HCT116 (cell line): Measurements from ENCODE around the gene CDCP2. TPM values are rescaled to one million over a fixed set of nuclear protein-coding genes. Genes with fewer than 3 reads are reported as not detected.

Source experiments
- ATAC-seq: fragments of 200-7000 bp; cut with Tn5 transposase; 2 replicates; pipeline ENCODE4 v1.9.1; 2020; ENCODE audit warnings: mild to moderate bottlenecking, moderate library complexity
- BruUV-seq: library from RNA; stranded (reverse); fragments of 400-500 nt; replicated peaks from 2 replicates; lab custom pipeline; 2021; lab: Mats Ljungman, UMichigan
- CTCF ChIA-PET: fragments of 300-600 bp; sonication (Branson Sonifier 250); formaldehyde crosslinking; loops from one replicate; lab custom pipeline; 2021; ENCODE audit warnings: antibody characterized with exemption; lab: Charles Lee
- POLR2A ChIA-PET: fragments of 300-600, 350-600 bp; sonication (Branson Sonifier 250); formaldehyde crosslinking; loops from one replicate; lab custom pipeline; 2021; ENCODE audit warnings: antibody characterized with exemption; lab: Charles Lee
- RAD21 ChIA-PET, 2 experiments: fragments of 300-600 bp; sonication (Branson Sonifier 250); formaldehyde crosslinking; loops; one replicate each; lab custom pipeline; 2023; ENCODE audit warnings: low total read pairs in 2 of 2; ENCODE audit not compliant: uncharacterized antibody in 2 of 2, unreplicated experiment in 2 of 2, low non-redundant PET in 1 of 2; lab: Charles Lee
- DNase-seq: peaks from one replicate; pipeline ENCODE4 v3.0.0-alpha.2; 2010; ENCODE audit warnings: low read depth, low spot score
- H2AFZ ChIP-seq: fragments of 200-600 bp; shearing (Covaris generic), sonication (generic); 2 replicates; pipeline ENCODE4 v1.6.1; 2017; ENCODE audit warnings: low read depth, mixed run types, mixed read lengths, antibody characterized with exemption, low read length; ENCODE audit not compliant: poor library complexity, severe bottlenecking
- H3K27ac ChIP-seq: 2 replicates; pipeline ENCODE4 v1.5.1; 2012; ENCODE audit warnings: low read depth, low read length
- H3K27me3 ChIP-seq: fragments of 200-600 bp; sonication (generic); 2 replicates; pipeline ENCODE4 v1.6.1; 2016; ENCODE audit warnings: mixed run types, low read length, mixed read lengths; ENCODE audit not compliant: insufficient read depth
- H3K36me3 ChIP-seq, 2 experiments: fragments of 200-500 bp in 1 of 2; fragments of 200-600 bp in 1 of 2; sonication (Bioruptor generic) in 1 of 2; sonication (generic) in 1 of 2; 2 replicates each; pipeline versions ENCODE4 v1.5.1 to v1.6.1; 2014 to 2016; ENCODE audit warnings: low read length in 2 of 2, inconsistent platforms in 1 of 2, mixed read lengths in 1 of 2, mixed run types in 1 of 2; ENCODE audit not compliant: insufficient read depth in 2 of 2, control insufficient read depth in 1 of 2
- H3K4me1 ChIP-seq, 2 experiments: fragments of 200-600 bp in 1 of 2; sonication (generic) in 1 of 2; 2 replicates each; pipeline versions ENCODE4 v1.5.1 to v1.6.1; 2012 to 2017; ENCODE audit warnings: low read length in 2 of 2, inconsistent platforms in 1 of 2, mild to moderate bottlenecking in 1 of 2, mixed read lengths in 1 of 2, mixed run types in 1 of 2, moderate library complexity in 1 of 2; ENCODE audit not compliant: insufficient read depth in 2 of 2, control insufficient read depth in 1 of 2
- H3K4me2 ChIP-seq: fragments of 200-600 bp; sonication (generic); 2 replicates; pipeline ENCODE4 v1.6.1; 2017; ENCODE audit warnings: mixed run types, low read length, mixed read lengths
- H3K4me3 ChIP-seq, 2 experiments: fragments of 200-600 bp in 1 of 2; sonication (generic) in 1 of 2; replicated peaks in 1 of 2; 2 replicates each; pipeline ENCODE4 v1.5.1; 2011 to 2016; ENCODE audit warnings: low read length in 2 of 2, control low read depth in 1 of 2, low read depth in 1 of 2, mild to moderate bottlenecking in 1 of 2, mixed read lengths in 1 of 2, mixed run types in 1 of 2
- H3K79me2 ChIP-seq: fragments of 200-600 bp; sonication (generic); 2 replicates; pipeline ENCODE4 v1.6.1; 2017; ENCODE audit warnings: mild to moderate bottlenecking, mixed run types, low read length, moderate library complexity, mixed read lengths; ENCODE audit not compliant: insufficient read depth
- H3K9ac ChIP-seq: fragments of 200-600 bp; sonication (generic); 2 replicates; pipeline ENCODE4 v1.6.1; 2016; ENCODE audit warnings: low read length, mixed read lengths
- H3K9me2 ChIP-seq: fragments of 200-600 bp; sonication (generic), shearing (Covaris generic); 2 replicates; pipeline ENCODE4 v1.6.1; 2017; ENCODE audit warnings: mixed run types, mild to moderate bottlenecking, moderate library complexity; ENCODE audit not compliant: insufficient read depth
- H3K9me3 ChIP-seq, 2 experiments: fragments of 200-500 bp in 1 of 2; fragments of 200-600 bp in 1 of 2; sonication (Bioruptor generic) in 1 of 2; sonication (generic) in 1 of 2; 2 replicates each; pipeline ENCODE4 v1.6.1; 2014 to 2017; ENCODE audit warnings: low read length in 2 of 2, mixed read lengths in 2 of 2, inconsistent platforms in 1 of 2, low read depth in 1 of 2, mild to moderate bottlenecking in 1 of 2, mixed run types in 1 of 2, moderate library complexity in 1 of 2; ENCODE audit not compliant: control insufficient read depth in 1 of 2, insufficient read depth in 1 of 2
- H4K20me1 ChIP-seq: fragments of 200-600 bp; sonication (generic), shearing (Covaris generic); 2 replicates; pipeline ENCODE4 v1.6.1; 2017; ENCODE audit warnings: mixed run types, mild to moderate bottlenecking, moderate library complexity; ENCODE audit not compliant: insufficient read depth
- ATF3 ChIP-seq: IDR thresholded peaks from 2 replicates; pipeline ENCODE4 v1.6.1; 2012
- CBX3 ChIP-seq: IDR thresholded peaks from 2 replicates; pipeline ENCODE4 v1.6.1; 2012; ENCODE audit warnings: low read depth
- CEBPB ChIP-seq: IDR thresholded peaks from 2 replicates; pipeline ENCODE4 v1.6.1; 2012; ENCODE audit warnings: low read depth
- CTCF ChIP-seq, 3 experiments: fragments of 200-600 bp in 1 of 3; sonication (generic) in 1 of 3; IDR thresholded peaks in 2 of 3; conservative IDR thresholded peaks in 1 of 3; 2 replicates each; pipeline ENCODE4 v1.5.1; 2012 to 2017; ENCODE audit warnings: low read depth in 2 of 3, low read length in 2 of 3, antibody characterized with exemption in 1 of 3, borderline replicate concordance in 1 of 3, control low read depth in 1 of 3, mild to moderate bottlenecking in 1 of 3, mixed read lengths in 1 of 3, mixed run types in 1 of 3, moderate library complexity in 1 of 3; ENCODE audit not compliant: insufficient read depth in 1 of 3
- EGR1 ChIP-seq: IDR thresholded peaks from 2 replicates; pipeline ENCODE4 v1.6.1; 2012; ENCODE audit warnings: low read depth
- ELF1 ChIP-seq: IDR thresholded peaks from 2 replicates; pipeline ENCODE4 v1.6.1; 2012; ENCODE audit warnings: low read depth, borderline replicate concordance
- EZH2 ChIP-seq: fragments of 200-600 bp; sonication (generic); IDR thresholded peaks from 2 replicates; pipeline ENCODE4 v1.6.1; 2017; ENCODE audit warnings: antibody characterized with exemption, mixed run types
- FOSL1 ChIP-seq: IDR thresholded peaks from 2 replicates; pipeline ENCODE4 v1.6.1; 2012; ENCODE audit warnings: low read depth
- JUND ChIP-seq: IDR thresholded peaks from 2 replicates; pipeline ENCODE4 v1.6.1; 2012
- POLR2A ChIP-seq: IDR thresholded peaks from 2 replicates; pipeline ENCODE4 v1.7.0; 2011; ENCODE audit warnings: borderline replicate concordance; ENCODE audit not compliant: insufficient read depth, insufficient read length; ENCODE audit errors: extremely low read depth
- POLR2AphosphoS5 ChIP-seq: IDR thresholded peaks from 2 replicates; pipeline ENCODE4 v1.6.1; 2011; ENCODE audit warnings: mild to moderate bottlenecking, low read depth, low read length, moderate library complexity
- RAD21 ChIP-seq: IDR thresholded peaks from 2 replicates; pipeline ENCODE4 v1.6.1; 2012; ENCODE audit warnings: low read depth, mild to moderate bottlenecking
- REST ChIP-seq: IDR thresholded peaks from 2 replicates; pipeline ENCODE4 v1.6.1; 2012; ENCODE audit warnings: low read depth
- SP1 ChIP-seq: IDR thresholded peaks from 2 replicates; pipeline ENCODE4 v1.6.1; 2012; ENCODE audit warnings: low read depth
- SRF ChIP-seq: IDR thresholded peaks from 2 replicates; pipeline ENCODE4 v1.6.1; 2012; ENCODE audit warnings: low read depth
- ZBTB33 ChIP-seq: IDR thresholded peaks from 2 replicates; pipeline ENCODE4 v1.6.1; 2011; ENCODE audit warnings: mild to moderate bottlenecking, low read length, moderate library complexity; ENCODE audit not compliant: insufficient replicate concordance; ENCODE audit errors: extremely low read depth
- ZFX ChIP-seq: fragments of 450-650 bp; IDR thresholded peaks from 2 replicates; pipeline ENCODE4 v1.6.1; 2017
- ZNF274 ChIP-seq: fragments of 200-500 bp; sonication (Bioruptor generic); IDR thresholded peaks from 2 replicates; pipeline ENCODE4 v1.6.1; 2014; ENCODE audit warnings: mild to moderate bottlenecking, low read depth, low read length, inconsistent platforms
- intact Hi-C: fragments of 100-400 bp; cut with micrococcal nuclease; formaldehyde crosslinking; loops from 2 replicates; pipeline ENCODE4 v1.10.0; 2022
- total RNA-seq: library from RNA; stranded (reverse); gene quantifications from one replicate; pipeline ENCODE4 v1.2.1, GENCODE V29; 2021; ENCODE audit not compliant: unreplicated experiment
- TF ChIP-seq, protein P1 (sequence below): IDR thresholded peaks from 2 replicates; pipeline ENCODE4 v1.6.1; 2012

The CDCP2 gene
- total RNA-seq, 1 experiment from 2014 or later: 0.22 TPM

DNA sequence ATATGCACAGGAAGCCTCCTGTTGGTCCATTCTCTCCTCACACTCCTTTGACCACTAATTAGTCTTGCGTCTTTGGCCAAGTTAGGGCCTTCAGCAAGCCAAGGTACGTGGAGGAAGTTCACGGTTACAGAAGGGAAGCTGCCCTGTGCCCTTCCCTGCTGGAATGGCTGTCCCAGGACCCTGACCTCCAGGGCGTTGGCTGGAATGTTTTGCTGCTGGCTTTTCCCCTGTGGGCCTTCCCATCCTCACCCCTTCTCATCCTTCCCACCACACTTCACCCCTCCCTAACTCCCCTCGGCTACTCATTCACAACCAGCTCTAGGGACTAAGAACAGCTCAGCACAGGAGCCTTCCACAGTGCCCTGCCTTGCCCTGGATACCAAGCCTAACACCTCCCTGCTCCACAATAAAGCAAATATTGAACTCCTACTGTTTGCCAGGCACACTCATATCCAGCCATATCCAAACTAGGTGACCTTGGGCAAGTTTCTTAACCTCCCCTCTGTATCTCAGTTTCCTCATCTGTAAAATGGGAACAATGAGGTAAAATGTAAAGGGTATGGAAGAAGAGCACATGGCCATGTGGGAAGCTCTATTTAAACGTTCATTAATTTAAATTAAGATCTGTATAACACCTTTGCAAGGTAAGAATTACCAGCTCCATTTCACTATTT lies 8.8 kb upstream of the CDCP2 start:
- RAD21 ChIA-PET: no interaction called here

More for the DNA sequence above, 8.8 kb upstream of the CDCP2 start:
- Histone ChIP-seq H3K27me3 (no peaks in the 10 kb centered on the region), H3K9me2 (no peaks in the 10 kb centered on the region), H2AFZ (no peak overlapping the region), H4K20me1 (no peaks in the 10 kb centered on the region), H3K4me2 (no peak overlapping the region), H3K9ac (no peak overlapping the region), H3K36me3 (no peaks in the 10 kb centered on the region), H3K4me1 (peaks cover 22 to 36% of the 10 kb centered on the region in 2 experiments), H3K79me2 (no peaks in the 10 kb centered on the region), H3K4me3 (no peak overlapping the region), H3K9me3 (no peaks in the 10 kb centered on the region), H3K27ac (no peak overlapping the region)
- no TSS peak for BruUV-seq
- no peak for DNase-seq
- intact Hi-C loops: no loop called here
- CTCF ChIA-PET: no interaction called here
- no peak for TF ChIP-seq JUND
- no peak for TF ChIP-seq ATF3
- TF ChIP-seq, protein P1, sequence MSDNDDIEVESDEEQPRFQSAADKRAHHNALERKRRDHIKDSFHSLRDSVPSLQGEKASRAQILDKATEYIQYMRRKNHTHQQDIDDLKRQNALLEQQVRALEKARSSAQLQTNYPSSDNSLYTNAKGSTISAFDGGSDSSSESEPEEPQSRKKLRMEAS: no peak
- no peak for TF ChIP-seq EGR1
- TF ChIP-seq CTCF (IDR thresholded peaks at IDR 0.05 in 2 of 3, conservative IDR thresholded peaks at IDR 0.05 in 1 of 3; ENCODE audit: borderline replicate concordance in 1 of 3, insufficient read depth in 1 of 3, low read depth in 2 of 3, low read length in 2 of 3): no peak
- no peak for TF ChIP-seq FOSL1
- TF ChIP-seq POLR2AphosphoS5: no peak
- TF ChIP-seq REST: no peak
- TF ChIP-seq ZFX: no peak
- TF ChIP-seq POLR2A: no peak
- TF ChIP-seq CBX3: no peak
- no peak for TF ChIP-seq SP1
- TF ChIP-seq SRF: no peak
- no peak for TF ChIP-seq ELF1
- TF ChIP-seq ZBTB33: no peak
- no peak for TF ChIP-seq ZNF274
- no peak for TF ChIP-seq CEBPB
- no peak for TF ChIP-seq EZH2
- TF ChIP-seq RAD21: no peak
- POLR2A ChIA-PET: no interaction called here
- no peak for ATAC-seq
